ENCODE data around the gene ANK3.

GRCh38 chr10:60008816-60009215 is 380.9 kb downstream of the ANK3 start:
- TF ChIP-seq ZNF274 (IDR thresholded peaks at IDR 0.05; ENCODE audit: low read length): no peak
- TF ChIP-seq ZNF274 (tag by site-specific recombination; IDR thresholded peaks at IDR 0.05; ENCODE audit: borderline replicate concordance): no peak
- no peak for TF ChIP-seq KLF8 (tag by site-specific recombination; IDR thresholded peaks at IDR 0.05)
- TF ChIP-seq, protein P1, sequence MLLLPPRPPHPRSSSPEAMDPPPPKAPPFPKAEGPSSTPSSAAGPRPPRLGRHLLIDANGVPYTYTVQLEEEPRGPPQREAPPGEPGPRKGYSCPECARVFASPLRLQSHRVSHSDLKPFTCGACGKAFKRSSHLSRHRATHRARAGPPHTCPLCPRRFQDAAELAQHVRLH (tag by site-specific recombination; IDR thresholded peaks at IDR 0.05): no peak
- TF ChIP-seq ATF2 (tag by site-specific recombination; IDR thresholded peaks at IDR 0.05; ENCODE audit: low read depth): no peak
- TF ChIP-seq SP2 (tag by site-specific recombination; IDR thresholded peaks at IDR 0.05): no peak
- no peak for TF ChIP-seq OSR2 (tag by site-specific recombination; IDR thresholded peaks at IDR 0.05)
- no peak for TF ChIP-seq ZNF423 (tag by site-specific recombination; IDR thresholded peaks at IDR 0.05)
